ENCODE results near the gene ANGPTL2. TPM values are rescaled to one million over a fixed set of nuclear protein-coding genes. Genes with fewer than 3 reads are reported as not detected.

Gene ANGPTL2
- total RNA-seq, 1 experiment from 2014 or later = 0.08 TPM

- intact Hi-C loops (cut with micrococcal nuclease; ENCODE audit: unreplicated experiment) = no loop called here
- H3K36me3 ChIP-seq (ENCODE audit: control insufficient read depth, insufficient read depth, low read length) = no peaks in the 10 kb centered on the region
- H3K4me1 ChIP-seq (ENCODE audit: control insufficient read depth, insufficient read depth, low read length) = no peaks in the 10 kb centered on the region
- ChIA-PET CTCF (no interaction called here), POLR2A (no interaction called here)
- H3K4me3 ChIP-seq (ENCODE audit: low read depth in 2 of 2, low read length in 2 of 2) = no peak overlapping the region
- TF ChIP-seq TCF7L2 (IDR thresholded peaks at IDR 0.05; ENCODE audit: low read depth, low read length) (no peak), REST (IDR thresholded peaks at IDR 0.05; ENCODE audit: insufficient read depth in 1 of 2, low read depth in 2 of 2, low read length in 1 of 2) (no peak), POLR2AphosphoS5 (IDR thresholded peaks at IDR 0.05; ENCODE audit: low read depth, low read length) (no peak), SIN3A (IDR thresholded peaks at IDR 0.05; ENCODE audit: borderline replicate concordance, insufficient read depth, low read depth, low read length) (no peak), CTCF (IDR thresholded peaks at IDR 0.05) (no peak)
- no peak overlapping the region for H3K27ac ChIP-seq (ENCODE audit: low read length)
- no TSS peak for BruUV-seq (replicated peaks)
- H3K9me3 ChIP-seq (ENCODE audit: control insufficient read depth, insufficient read depth, low read depth, low read length) = no peaks in the 10 kb centered on the region
- no peaks in the 10 kb centered on the region for H3K27me3 ChIP-seq (ENCODE audit: control insufficient read depth, insufficient read depth, low read length)
- ATAC-seq = no peak
- in situ Hi-C loops (cut with HindIII; ENCODE audit: low pct_unique_long_range_greater_than_20kb, low sequenced_read_pairs) = no loop called here
- DNase-seq (ENCODE audit: low read depth, low spot score) = no peak
Observed at GRCh38 chr9:127056446-127056845, 66.0 kb downstream of the ANGPTL2 start.

DNA sequence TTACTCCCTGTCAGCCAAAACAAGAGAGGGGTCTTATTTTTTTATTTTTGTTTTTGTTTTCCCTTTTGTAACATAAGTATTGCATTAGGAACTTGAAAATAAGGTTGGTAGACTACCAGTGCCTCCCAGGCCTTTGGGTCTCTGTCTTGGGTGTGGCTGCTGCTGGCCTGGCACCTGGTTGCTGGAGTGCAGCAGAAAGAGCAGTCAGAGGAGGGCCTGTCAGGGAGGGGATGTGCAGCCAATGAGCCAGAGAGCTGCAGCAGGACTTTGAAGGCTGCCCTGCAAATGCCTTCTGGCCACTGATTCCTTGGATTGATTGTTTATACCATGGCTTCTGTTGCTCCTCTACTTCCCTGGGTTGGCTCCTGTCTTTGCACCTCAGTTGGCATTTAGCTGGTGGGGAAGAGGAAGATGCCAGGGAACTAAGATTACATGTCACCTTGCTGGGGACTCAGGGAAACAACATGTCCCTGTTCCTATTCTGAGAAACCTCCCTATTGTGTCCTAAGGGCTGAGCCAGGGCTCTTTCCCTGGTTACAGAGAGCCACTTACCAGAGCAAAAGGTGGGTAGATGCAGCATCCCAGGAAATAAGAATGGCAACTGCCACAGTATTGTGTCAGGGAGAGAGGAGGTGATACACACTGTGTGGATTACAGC lies 66.6 kb downstream of the ANGPTL2 start:
- no peak overlapping the region for H3K27ac ChIP-seq (ENCODE audit: low read length)
- H3K9me3 ChIP-seq (ENCODE audit: control insufficient read depth, insufficient read depth, low read depth, low read length) = no peaks in the 10 kb centered on the region
- TF ChIP-seq REST (IDR thresholded peaks at IDR 0.05; ENCODE audit: insufficient read depth in 1 of 2, low read depth in 2 of 2, low read length in 1 of 2) = no peak
- TF ChIP-seq SIN3A (IDR thresholded peaks at IDR 0.05; ENCODE audit: borderline replicate concordance, insufficient read depth, low read depth, low read length) = no peak
- no peak for TF ChIP-seq CTCF (IDR thresholded peaks at IDR 0.05)
- no peak for TF ChIP-seq POLR2AphosphoS5 (IDR thresholded peaks at IDR 0.05; ENCODE audit: low read depth, low read length)
- TF ChIP-seq TCF7L2 (IDR thresholded peaks at IDR 0.05; ENCODE audit: low read depth, low read length) = no peak
- no peak overlapping the region for H3K4me3 ChIP-seq (ENCODE audit: low read depth in 2 of 2, low read length in 2 of 2)
- H3K4me1 ChIP-seq (ENCODE audit: control insufficient read depth, insufficient read depth, low read length) = no peaks in the 10 kb centered on the region
- H3K36me3 ChIP-seq (ENCODE audit: control insufficient read depth, insufficient read depth, low read length) = no peaks in the 10 kb centered on the region
- in situ Hi-C loops (cut with HindIII; ENCODE audit: low pct_unique_long_range_greater_than_20kb, low sequenced_read_pairs) (no loop called here), intact Hi-C loops (cut with micrococcal nuclease; ENCODE audit: unreplicated experiment) (no loop called here)
- CTCF ChIA-PET = no interaction called here
- ATAC-seq (no peak), DNase-seq (ENCODE audit: low read depth, low spot score) (no peak)
- POLR2A ChIA-PET = no interaction called here
- no peaks in the 10 kb centered on the region for H3K27me3 ChIP-seq (ENCODE audit: control insufficient read depth, insufficient read depth, low read length)
- BruUV-seq (replicated peaks) = no TSS peak

All from Panc1 (cell line).